GM11168 (cell line): ENCODE measurements around the gene LRRC9.
"Not testable (repeated sequence)": the region's sequence is repeated elsewhere in the genome, so short reads cannot be mapped to it uniquely, and the experiment has no call there.

Experiments
- in situ Hi-C: fragments of 300-500 bp; cut with MboI; formaldehyde crosslinking; loops from one replicate; pipeline ENCODE4 v1.12.0; 2022; ENCODE audit warnings: low sequenced_read_pairs; ENCODE audit not compliant: unreplicated experiment

Gene LRRC9

GRCh38 chr14:60047976-60048375 lies 128.0 kb downstream of the LRRC9 start:
- in situ Hi-C loops: not testable (repeated sequence)

GRCh38 chr14:60051721-60052221 lies 131.8 kb downstream of the LRRC9 start:
- in situ Hi-C loops: loop anchor here (25.0 kb wide), 1 partner anchor 511 kb away; no protein-coding TSS in a partner anchor

DNA sequence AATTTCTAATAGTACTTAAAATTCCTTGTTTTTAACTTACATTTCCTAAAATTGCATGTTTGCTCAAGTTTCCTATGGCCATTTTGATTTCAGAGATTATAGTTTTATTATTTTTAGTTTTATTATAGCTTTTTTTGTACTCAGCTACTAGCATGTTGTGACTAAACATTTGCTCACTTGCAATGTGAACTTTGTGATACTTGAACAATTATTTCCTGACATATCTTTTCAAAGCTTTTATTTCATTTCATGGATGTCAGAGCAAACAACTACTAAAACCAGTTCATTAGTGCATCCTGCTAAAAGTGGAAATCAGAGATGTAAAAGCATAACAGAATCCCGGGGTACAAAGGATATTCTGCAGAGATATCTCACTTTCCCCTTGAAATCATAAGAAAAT lies 138.1 kb downstream of the LRRC9 start:
- in situ Hi-C loops: loop anchor here (25.0 kb wide), 1 partner anchor 504 kb away; no protein-coding TSS in a partner anchor

GRCh38 chr14:60061371-60061770 lies 141.4 kb downstream of the LRRC9 start:
- in situ Hi-C loops: loop anchor here (25.0 kb wide), 1 partner anchor 501 kb away; no protein-coding TSS in a partner anchor

DNA sequence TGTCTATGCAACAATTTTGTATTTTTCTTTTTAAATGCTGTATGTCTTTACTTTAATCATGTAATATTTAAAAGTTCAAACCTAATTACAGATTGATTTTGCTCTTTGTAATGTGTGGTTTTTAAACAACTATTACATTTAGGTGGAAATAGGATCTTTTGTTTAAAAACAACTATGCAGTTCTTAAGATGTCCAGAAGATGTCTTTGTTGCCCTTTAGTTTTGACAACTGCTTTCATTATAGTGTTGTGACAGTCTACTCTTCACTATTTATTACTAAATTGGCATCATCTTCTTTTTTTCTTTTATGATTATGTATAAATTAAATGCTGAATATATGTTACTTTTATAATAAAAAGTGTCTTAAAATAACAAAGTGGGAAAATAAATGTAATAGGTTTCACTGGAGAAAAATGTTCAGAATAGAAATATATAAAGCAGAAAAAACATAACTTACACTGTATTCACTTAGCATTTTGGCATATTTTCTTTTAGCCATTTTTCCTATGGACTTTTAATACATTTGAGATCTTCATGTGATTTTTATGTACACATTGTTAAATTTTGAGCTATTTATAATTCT lies 144.6 kb downstream of the LRRC9 start:
- in situ Hi-C loops: loop anchor here (5.0 to 25.0 kb wide), 2 partner anchors 123 to 498 kb away; no protein-coding TSS in a partner anchor

GRCh38 chr14:60067882-60068281 lies 147.9 kb downstream of the LRRC9 start:
- in situ Hi-C loops: loop anchor here (5.0 to 25.0 kb wide), 2 partner anchors 119 to 494 kb away; no protein-coding TSS in a partner anchor

- in situ Hi-C loops: no loop called here
Measured at GRCh38 chr14:60079723-60080122, 159.8 kb downstream of the LRRC9 start.

- in situ Hi-C loops: no loop called here
Measured at GRCh38 chr14:60085085-60085484, 165.1 kb downstream of the LRRC9 start.

DNA sequence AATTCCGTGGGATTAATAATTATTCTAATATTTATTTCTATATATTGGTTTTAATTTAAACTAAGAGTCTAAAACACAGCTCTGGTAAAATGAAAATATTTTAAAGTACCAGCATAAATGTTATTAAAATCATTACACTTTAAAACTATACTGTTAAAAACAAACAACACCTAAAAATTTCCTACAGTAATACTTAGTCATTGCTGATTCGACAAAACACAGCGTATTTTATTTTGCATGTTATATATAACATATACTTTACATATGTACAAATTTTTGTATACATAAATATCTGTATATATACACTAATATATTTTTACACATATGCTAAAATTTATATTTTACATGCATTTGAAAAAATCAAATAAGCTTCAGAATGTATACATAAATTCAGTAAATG lies 165.7 kb downstream of the LRRC9 start:
- in situ Hi-C loops: no loop called here

DNA sequence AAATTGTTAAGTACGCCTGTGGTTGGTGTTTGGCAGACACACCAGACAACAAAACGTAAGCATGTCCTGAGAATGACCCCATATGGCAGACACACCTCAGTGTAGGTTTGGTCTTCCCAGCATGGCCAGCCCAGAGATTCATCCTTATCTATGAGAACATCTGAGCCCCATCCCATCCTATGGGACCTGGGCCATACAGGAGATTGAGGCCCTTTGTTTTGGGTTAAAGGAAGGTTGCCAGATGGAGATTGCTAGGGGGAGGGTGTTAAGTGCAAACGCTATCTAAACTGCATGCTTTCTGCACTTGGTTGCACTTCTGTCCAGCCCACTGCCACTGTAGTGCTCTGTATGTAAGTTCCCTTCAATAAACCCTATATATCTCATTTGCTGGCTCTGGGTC lies 167.7 kb downstream of the LRRC9 start:
- in situ Hi-C loops: no loop called here

GRCh38 chr14:60089221-60089620 lies 169.3 kb downstream of the LRRC9 start:
- in situ Hi-C loops: no loop called here

DNA sequence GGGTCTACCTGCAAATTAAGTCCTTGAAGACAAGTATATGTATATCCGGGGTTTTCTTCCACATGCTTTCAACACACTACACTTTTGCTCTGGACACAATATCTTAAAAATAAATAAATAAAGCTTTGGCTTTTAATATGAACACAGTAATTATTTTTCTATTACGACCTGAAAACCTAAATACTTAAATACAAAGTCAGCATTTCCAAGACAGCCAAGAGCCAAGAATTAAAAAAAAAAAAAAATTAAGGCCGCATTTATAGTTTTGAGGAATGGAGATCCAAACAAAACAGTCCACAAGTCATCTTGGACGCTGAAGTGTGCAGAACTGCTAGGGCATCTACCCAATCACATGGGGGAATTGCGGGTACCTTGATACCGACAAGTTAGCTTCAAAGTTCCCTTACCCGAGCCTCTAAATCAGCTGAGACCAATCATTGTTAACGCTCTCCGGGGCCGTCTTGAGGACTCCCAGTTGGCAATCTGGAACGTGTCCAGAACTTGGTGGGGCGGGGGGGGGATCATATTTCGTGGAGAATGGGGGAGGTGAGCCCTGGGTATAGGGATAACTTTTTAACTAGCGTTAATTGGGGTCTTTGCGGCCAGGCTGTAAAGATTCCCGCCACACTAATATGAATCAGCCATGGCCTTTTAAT lies 171.0 kb downstream of the LRRC9 start:
- in situ Hi-C loops: no loop called here

DNA sequence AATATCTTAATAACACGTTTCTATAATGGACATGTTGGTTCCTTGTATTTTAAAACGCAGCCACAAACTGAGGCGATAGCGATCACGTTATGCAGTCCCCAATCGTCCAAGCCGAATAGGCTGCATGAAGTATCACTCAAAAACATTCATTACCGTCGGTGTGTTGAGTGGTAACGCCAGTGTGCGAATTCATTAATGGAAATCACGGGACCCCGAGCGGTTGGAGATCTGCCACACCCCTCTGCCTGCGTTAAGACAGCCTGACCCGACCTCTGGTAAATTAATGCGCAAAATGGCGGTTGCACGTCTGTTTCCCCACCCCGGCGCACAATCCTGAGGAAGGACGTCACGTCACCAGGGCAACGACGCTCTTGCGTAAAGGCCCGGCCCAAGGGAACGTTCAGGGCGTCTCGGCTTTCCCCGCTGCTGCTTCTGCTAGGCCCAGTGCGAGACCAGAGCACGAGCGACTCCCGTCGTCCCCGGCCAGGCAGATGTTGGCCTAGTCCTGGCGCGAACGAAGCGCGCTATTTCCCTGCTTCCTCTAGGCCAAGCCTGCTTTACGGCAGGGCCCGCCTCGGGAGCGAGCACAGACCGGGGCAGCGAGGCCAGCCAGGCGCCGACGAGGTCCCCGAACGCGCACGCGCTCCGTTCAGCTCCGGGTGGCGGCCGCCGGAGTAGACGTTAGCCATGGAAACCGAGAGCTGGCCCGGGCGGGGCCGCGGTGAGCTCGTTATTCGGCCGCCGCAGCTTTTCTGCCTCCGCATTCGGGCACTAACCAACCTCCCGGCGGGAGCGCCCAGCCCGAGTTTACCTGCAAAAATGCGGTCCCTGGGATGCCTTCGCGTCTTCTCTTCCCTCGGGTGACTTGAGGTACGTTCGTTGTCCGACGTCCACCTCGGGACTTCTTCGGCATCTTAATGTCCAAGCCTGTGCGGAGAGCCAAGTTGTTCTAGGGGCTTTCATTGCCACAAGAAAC lies 171.9 kb downstream of the LRRC9 start, which contains the start of gene PCNX4:
Gene PCNX4 (plus strand): TSS at position 374 of the 976 bp plus-strand sequence. CDS start 15,716 bp downstream, outside the sequence.
- in situ Hi-C loops: no loop called here

DNA sequence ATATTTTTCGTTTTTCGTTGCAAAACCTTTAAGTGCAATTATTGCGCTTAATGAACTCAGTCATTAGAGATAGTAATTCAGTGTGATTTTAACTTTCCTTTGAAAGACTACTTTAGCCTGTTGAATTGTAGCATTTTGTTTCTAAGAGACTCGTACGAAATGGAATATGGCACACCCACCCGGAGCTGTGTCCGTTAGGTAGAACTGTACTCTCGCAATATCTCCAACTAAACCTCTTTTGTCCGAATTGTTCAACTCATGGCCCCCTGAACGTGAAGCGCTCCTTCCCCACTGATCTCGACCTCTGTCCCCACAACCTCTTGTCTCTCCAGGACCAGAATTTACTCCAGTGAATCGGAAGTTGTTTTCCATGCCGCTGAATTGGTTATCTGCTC lies 172.6 kb downstream of the LRRC9 start:
- in situ Hi-C loops: no loop called here

DNA sequence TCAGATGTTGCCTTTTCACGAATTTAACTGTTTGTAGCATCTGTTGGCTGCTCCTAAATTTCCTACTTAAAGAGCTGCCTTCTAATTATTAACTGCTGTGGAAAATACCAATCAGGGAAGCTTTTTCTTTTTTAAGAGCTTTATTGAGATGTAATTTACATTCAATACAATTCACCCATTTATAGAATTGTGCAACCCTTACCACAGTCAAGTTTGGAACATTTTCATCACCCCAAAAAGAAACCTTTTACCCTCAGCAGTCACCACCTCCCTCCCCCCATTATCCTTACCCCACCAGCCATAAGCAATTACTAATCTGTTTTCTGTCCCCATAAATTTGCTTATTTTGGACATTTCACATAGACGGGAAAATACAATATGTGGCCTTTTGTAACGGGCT lies 173.1 kb downstream of the LRRC9 start:
- in situ Hi-C loops: no loop called here

- in situ Hi-C loops: no loop called here
Measured at GRCh38 chr14:60093606-60094005, 173.7 kb downstream of the LRRC9 start.

GRCh38 chr14:60094306-60094897 lies 174.5 kb downstream of the LRRC9 start:
- in situ Hi-C loops: no loop called here

DNA sequence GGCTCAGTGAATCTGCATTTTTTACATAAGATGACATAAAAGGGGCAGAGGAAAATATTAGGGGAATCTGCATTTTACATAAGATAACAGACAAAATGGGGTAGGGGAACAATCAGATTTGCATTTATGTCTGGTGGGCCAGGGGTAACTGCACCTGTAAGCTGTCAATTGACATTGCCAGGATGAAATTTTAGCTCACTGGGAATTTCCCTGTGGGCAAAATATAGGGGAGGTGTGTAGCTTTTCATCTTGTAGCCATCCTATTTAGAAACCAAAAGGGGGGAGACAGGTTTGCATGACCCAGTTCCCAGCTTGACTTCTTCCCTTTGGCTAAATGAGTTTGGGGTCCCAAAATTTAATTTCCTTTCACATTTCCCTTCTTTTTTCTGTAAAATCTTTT lies 175.3 kb downstream of the LRRC9 start:
- in situ Hi-C loops: no loop called here

- in situ Hi-C loops: no loop called here
Measured at GRCh38 chr14:60095781-60096450, 176.0 kb downstream of the LRRC9 start.
